HFFc6 (cell line): ENCODE measurements around the gene PODXL2. TPM values are rescaled to one million over a fixed set of nuclear protein-coding genes. Genes with fewer than 3 reads are reported as not detected.

Experiments used
- DNase-seq: peaks from one replicate; pipeline ENCODE4 v3.0.0-alpha.2; 2018
- H3K27ac Mint-ChIP-seq: 2 replicates; pipeline ENCODE4 v1.8.0; 2020; ENCODE audit warnings: mild to moderate bottlenecking, mixed read lengths
- H3K27me3 Mint-ChIP-seq: 2 replicates; pipeline ENCODE4 v1.8.0; 2021; ENCODE audit warnings: mild to moderate bottlenecking, moderate library complexity, mixed read lengths; ENCODE audit not compliant: insufficient read depth
- H3K36me3 Mint-ChIP-seq: 2 replicates; pipeline ENCODE4 v1.8.0; 2021; ENCODE audit warnings: low read depth, mixed read lengths
- H3K4me1 Mint-ChIP-seq: 2 replicates; pipeline ENCODE4 v1.8.0; 2020; ENCODE audit warnings: low read depth, mixed read lengths
- H3K4me3 Mint-ChIP-seq: 2 replicates; pipeline ENCODE4 v1.8.0; 2020; ENCODE audit warnings: mild to moderate bottlenecking, moderate library complexity, mixed read lengths
- H3K9me3 Mint-ChIP-seq: 2 replicates; pipeline ENCODE4 v1.8.0; 2020; ENCODE audit warnings: mild to moderate bottlenecking, mixed read lengths
- total RNA-seq, 6 experiments: library from RNA; stranded (reverse); fragmentation: NEBNext Ultra II Directional; extraction: Animal tissue kit (Norgen Biotek cat#: 25700); gene quantifications; 2 replicates in 1 of 6; 3 replicates in 5 of 6; pipeline ENCODE4 v1.2.3, GENCODE V29; 2021
- TF ChIP-seq, protein P1 (sequence below): fragments of 200-600 bp; sonication (generic); IDR thresholded peaks from 2 replicates; pipeline ENCODE4 v1.5.0; 2021; ENCODE audit warnings: antibody characterized with exemption, mild to moderate bottlenecking

PODXL2 gene
- total RNA-seq, 6 experiments from 2014 or later = 0.09 TPM; not detected in 5

DNA sequence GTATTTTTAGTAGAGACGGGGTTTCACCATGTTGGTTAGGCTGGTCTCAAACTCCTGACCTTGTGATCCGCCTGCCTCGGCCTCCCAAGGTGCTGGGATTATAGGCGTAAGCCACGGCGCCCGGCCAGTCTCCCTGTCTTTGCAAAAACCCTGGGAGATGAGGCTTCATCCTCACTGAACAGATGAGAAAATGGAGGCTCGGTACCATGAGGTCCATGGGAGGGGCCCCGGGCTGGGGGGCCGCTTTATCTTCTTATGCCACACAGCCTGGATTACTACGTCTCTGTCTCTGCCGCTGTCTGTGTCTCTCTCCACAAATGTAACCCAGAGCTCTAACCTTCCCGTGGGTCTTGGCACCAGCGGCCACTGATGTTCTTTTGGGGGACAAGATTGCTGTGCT, 82.9 kb downstream of the PODXL2 start:
- H3K9me3 Mint-ChIP-seq = no peaks in the 10 kb centered on the region
- no peaks in the 10 kb centered on the region; the same call in 1 of the 2 replicates for H3K27me3 Mint-ChIP-seq

DNA sequence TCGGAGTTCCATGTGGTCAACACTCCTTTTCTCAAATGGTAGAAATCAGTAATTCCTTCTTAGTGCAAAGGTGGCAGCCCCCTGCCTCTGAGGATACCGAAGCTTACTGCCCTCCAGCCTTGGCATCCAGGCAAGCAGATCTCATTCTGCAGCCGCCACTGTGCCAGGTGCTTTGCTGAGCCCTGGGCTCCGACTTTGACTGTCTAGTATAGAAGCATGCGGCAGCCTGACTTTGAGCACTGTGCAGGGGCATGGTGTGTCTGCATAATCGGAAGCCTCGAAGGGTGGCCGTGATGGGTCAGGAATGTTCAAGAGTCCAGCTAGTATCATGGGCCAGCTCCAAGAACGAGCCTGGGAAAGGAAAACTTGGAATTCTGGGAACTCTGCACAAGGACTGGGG, 83.5 kb downstream of the PODXL2 start:
- no peak overlapping the region for H3K27ac Mint-ChIP-seq
- H3K36me3 Mint-ChIP-seq = peaks cover 16% of the 10 kb centered on the region; the same call in 1 of the 2 replicates
- H3K9me3 Mint-ChIP-seq = no peaks in the 10 kb centered on the region
- no peaks in the 10 kb centered on the region; the same call in 1 of the 2 replicates for H3K27me3 Mint-ChIP-seq
- H3K4me3 Mint-ChIP-seq = no peak overlapping the region
- no peak for DNase-seq
- H3K4me1 Mint-ChIP-seq = peaks cover 18% of the 10 kb centered on the region
- TF ChIP-seq, protein P1, sequence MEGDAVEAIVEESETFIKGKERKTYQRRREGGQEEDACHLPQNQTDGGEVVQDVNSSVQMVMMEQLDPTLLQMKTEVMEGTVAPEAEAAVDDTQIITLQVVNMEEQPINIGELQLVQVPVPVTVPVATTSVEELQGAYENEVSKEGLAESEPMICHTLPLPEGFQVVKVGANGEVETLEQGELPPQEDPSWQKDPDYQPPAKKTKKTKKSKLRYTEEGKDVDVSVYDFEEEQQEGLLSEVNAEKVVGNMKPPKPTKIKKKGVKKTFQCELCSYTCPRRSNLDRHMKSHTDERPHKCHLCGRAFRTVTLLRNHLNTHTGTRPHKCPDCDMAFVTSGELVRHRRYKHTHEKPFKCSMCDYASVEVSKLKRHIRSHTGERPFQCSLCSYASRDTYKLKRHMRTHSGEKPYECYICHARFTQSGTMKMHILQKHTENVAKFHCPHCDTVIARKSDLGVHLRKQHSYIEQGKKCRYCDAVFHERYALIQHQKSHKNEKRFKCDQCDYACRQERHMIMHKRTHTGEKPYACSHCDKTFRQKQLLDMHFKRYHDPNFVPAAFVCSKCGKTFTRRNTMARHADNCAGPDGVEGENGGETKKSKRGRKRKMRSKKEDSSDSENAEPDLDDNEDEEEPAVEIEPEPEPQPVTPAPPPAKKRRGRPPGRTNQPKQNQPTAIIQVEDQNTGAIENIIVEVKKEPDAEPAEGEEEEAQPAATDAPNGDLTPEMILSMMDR = no peak

More for the DNA sequence above, 82.9 kb downstream of the PODXL2 start:
- TF ChIP-seq, protein P1 = no peak
- no peak for DNase-seq
- Mint-ChIP-seq H3K4me1 (peaks cover 18% of the 10 kb centered on the region), H3K36me3 (peaks cover 16% of the 10 kb centered on the region; the same call in 1 of the 2 replicates), H3K4me3 (no peak overlapping the region), H3K27ac (no peak overlapping the region; the same call in 1 of the 2 replicates)

DNA sequence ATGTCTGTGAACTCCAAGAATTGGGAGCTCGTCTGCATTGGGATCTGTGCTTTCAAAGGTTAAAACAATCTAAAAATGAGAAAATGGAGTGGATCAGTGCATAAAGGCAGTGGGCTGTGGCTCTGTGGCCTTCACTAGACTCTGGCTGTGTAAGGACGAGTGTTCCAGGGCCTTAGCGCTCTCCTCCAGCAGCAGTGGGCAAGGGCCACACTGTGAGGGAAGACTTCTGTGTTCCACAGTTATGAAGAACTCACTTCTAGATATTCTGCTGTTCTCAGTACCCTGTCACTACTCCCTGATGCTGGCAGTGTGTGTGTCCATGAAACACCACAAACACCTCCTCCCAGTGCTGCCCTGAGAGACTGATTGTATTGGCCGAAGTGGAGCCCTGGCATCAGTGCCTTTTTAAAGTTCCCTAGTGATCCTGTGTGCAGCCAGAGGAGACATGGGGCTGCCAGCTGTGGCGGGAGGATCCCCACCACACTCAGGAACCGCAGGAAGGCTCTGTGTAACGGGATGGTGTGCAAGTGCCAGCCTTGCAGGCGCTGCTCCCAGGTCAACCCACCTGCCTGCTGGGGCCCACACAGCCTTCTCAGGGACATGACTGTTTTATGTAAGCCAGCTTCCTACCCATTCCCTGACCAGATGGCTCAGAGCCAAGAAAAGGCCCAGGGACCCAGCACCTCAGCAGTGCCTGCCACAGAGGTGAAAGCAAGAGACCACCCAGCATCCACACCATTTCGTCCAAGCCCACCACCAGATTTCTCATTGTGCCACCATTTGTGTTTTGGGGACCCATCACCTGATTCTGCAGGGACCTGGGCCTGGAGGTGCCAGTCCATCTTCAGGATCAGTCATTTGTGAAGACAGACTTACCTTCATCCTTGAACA, 84.1 kb downstream of the PODXL2 start:
- TF ChIP-seq, protein P1 = no peak
- peaks cover 18% of the 10 kb centered on the region for H3K4me1 Mint-ChIP-seq
- peaks cover 16% of the 10 kb centered on the region; the same call in 1 of the 2 replicates for H3K36me3 Mint-ChIP-seq
- no peak for DNase-seq
- no peaks in the 10 kb centered on the region for H3K9me3 Mint-ChIP-seq
- H3K4me3 Mint-ChIP-seq = no peak overlapping the region
- no peak overlapping the region; the same call in 1 of the 2 replicates for H3K27ac Mint-ChIP-seq
- no peaks in the 10 kb centered on the region; the same call in 1 of the 2 replicates for H3K27me3 Mint-ChIP-seq

DNA sequence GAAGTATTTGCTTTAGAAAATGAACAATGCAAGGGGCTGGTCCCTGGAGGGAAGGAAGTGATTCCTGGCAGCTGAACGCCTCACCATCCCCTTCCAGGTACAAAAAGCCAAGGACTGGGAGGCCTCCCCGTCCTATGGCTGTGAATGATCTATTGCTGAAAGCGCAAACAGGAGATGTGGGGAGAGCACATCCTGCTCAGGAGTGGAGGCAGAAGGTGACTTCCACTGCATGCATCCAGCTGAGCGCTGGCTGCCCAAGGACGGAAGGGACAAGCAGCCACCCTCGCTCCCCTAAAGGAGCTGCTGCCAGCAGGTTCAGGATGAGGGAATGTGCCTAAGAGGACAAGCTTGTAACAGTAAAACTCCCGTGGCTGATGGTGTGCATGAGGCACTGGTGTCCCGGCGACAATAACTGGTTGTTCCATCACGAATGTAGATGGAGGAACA, 85.2 kb downstream of the PODXL2 start:
- Mint-ChIP-seq H3K4me1 (peaks cover 18% of the 10 kb centered on the region), H3K4me3 (no peak overlapping the region), H3K27ac (no peak overlapping the region; the same call in 1 of the 2 replicates), H3K9me3 (no peaks in the 10 kb centered on the region), H3K36me3 (peaks cover 16% of the 10 kb centered on the region; the same call in 1 of the 2 replicates), H3K27me3 (no peaks in the 10 kb centered on the region; the same call in 1 of the 2 replicates)
- TF ChIP-seq, protein P1 = no peak
- DNase-seq = no peak

DNA sequence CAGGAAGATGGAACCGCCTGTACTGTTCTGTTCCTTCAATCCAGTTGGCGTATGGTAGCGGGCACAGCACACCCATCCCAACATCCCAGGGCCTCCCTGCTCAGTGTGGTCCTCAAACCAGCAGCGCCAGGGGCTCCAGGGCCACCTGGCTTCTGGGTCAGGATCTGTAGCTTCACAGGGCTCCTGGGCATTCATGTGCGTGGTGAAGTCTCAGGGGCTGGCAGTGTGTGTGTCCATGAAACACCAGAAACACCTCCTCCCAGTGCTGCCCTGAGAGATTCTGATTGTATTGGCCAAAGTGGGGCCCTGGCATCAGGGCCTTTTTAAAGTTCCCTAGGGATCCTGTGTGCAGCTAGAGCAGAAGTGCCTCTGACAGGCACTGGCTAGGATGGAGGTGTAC, 85.9 kb downstream of the PODXL2 start:
- Mint-ChIP-seq H3K4me1 (peaks cover 11% of the 10 kb centered on the region), H3K4me3 (no peak overlapping the region)
- TF ChIP-seq, protein P1 = no peak

More for the DNA sequence above, 85.9 kb downstream of the PODXL2 start:
- H3K27ac Mint-ChIP-seq = no peak overlapping the region
- H3K27me3 Mint-ChIP-seq = no peaks in the 10 kb centered on the region; the same call in 1 of the 2 replicates
- H3K36me3 Mint-ChIP-seq = peaks cover 16% of the 10 kb centered on the region; the same call in 1 of the 2 replicates
- DNase-seq = no peak
- no peaks in the 10 kb centered on the region for H3K9me3 Mint-ChIP-seq
